Neural crest cell (in vitro differentiated cells): ENCODE measurements around the gene AKT1. TPM values are rescaled to one million over a fixed set of nuclear protein-coding genes. Genes with fewer than 3 reads are reported as not detected.
A peak's percentile ranks its signal among the peaks of the same experiment; 100 is the strongest.
"Not testable (repeated sequence)": the region's sequence is repeated elsewhere in the genome, so short reads cannot be mapped to it uniquely, and the experiment has no call there.

Experiments used
- DNase-seq: peaks from one replicate; pipeline ENCODE4 v3.0.0; 2021; ENCODE audit warnings: low read depth, mixed read lengths, low spot score
- H3K27ac Mint-ChIP-seq: one replicate; pipeline ENCODE4 v1.8.0; 2021; ENCODE audit warnings: mild to moderate bottlenecking, mixed read lengths; ENCODE audit not compliant: unreplicated experiment
- H3K27me3 Mint-ChIP-seq: 2 replicates; pipeline ENCODE4 v1.8.0; 2021; ENCODE audit warnings: low read depth, mild to moderate bottlenecking, mixed read lengths
- H3K36me3 Mint-ChIP-seq: 2 replicates; pipeline ENCODE4 v1.8.0; 2021; ENCODE audit warnings: low read depth, mild to moderate bottlenecking, mixed read lengths
- H3K4me1 Mint-ChIP-seq: 2 replicates; pipeline ENCODE4 v1.8.0; 2021; ENCODE audit warnings: mixed read lengths
- H3K4me3 Mint-ChIP-seq: one replicate; pipeline ENCODE4 v1.8.0; 2021; ENCODE audit warnings: mild to moderate bottlenecking, mixed read lengths
- H3K9me3 Mint-ChIP-seq: 2 replicates; pipeline ENCODE4 v1.8.0; 2021; ENCODE audit warnings: mixed read lengths
- total RNA-seq: library from RNA; stranded (reverse); gene quantifications from 2 replicates; pipeline ENCODE4 v1.2.1, GENCODE V29; 2021
- TF ChIP-seq, protein P1 (sequence below): fragments of 200-600 bp; sonication (generic); conservative IDR thresholded peaks from 2 replicates; pipeline ENCODE4 v1.5.0; 2021; ENCODE audit warnings: antibody characterized with exemption, mild to moderate bottlenecking

AKT1 gene
- total RNA-seq, 1 donor from 2014 or later, result 191 TPM

DNA sequence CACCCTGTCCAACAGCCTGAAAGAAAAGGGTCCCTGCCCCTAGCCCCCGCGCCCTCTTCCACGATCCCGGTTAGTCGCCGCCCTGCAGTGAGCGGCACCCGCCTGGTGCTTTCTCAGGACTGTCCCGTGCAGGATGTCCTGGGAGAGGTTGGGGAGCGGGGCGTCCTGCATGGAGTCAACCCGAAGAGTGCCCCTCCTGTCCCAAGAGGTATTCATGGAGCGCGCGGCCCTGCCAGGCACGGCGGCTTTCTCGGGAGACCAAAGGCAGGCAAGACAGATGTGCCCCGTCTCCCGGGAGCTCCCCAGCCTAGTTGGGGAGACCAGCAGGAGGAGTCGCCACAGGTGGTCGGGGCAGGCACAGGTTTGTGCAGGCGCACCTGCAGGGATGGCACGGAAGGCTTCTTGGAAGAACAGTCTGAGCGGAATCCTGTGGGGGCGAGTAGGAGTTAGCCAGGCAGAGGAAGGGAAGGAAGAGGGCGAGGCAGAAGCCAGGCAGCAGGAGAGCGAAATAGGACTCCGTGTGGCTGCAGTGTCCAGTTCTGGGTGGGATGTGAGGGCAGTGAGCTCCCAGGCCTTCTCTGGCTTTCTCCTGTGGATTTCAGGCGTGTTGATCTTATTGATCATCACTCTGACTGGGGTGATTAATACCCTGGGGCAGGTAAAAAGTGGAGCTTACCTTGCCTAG lies 41.9 kb downstream of the AKT1 start:
- peaks cover 26% of the 10 kb centered on the region for H3K4me1 Mint-ChIP-seq
- H3K4me3 Mint-ChIP-seq, result peak overlapping the region; percentile 97
- H3K27ac Mint-ChIP-seq, result peak overlapping the region; percentile 83
- TF ChIP-seq, protein P1, sequence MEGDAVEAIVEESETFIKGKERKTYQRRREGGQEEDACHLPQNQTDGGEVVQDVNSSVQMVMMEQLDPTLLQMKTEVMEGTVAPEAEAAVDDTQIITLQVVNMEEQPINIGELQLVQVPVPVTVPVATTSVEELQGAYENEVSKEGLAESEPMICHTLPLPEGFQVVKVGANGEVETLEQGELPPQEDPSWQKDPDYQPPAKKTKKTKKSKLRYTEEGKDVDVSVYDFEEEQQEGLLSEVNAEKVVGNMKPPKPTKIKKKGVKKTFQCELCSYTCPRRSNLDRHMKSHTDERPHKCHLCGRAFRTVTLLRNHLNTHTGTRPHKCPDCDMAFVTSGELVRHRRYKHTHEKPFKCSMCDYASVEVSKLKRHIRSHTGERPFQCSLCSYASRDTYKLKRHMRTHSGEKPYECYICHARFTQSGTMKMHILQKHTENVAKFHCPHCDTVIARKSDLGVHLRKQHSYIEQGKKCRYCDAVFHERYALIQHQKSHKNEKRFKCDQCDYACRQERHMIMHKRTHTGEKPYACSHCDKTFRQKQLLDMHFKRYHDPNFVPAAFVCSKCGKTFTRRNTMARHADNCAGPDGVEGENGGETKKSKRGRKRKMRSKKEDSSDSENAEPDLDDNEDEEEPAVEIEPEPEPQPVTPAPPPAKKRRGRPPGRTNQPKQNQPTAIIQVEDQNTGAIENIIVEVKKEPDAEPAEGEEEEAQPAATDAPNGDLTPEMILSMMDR, result no peak
- H3K9me3 Mint-ChIP-seq, result no peaks in the 10 kb centered on the region
- DNase-seq, result no peak
- peaks cover 7% of the 10 kb centered on the region for H3K36me3 Mint-ChIP-seq
- H3K27me3 Mint-ChIP-seq, result peaks cover 4% of the 10 kb centered on the region

DNA sequence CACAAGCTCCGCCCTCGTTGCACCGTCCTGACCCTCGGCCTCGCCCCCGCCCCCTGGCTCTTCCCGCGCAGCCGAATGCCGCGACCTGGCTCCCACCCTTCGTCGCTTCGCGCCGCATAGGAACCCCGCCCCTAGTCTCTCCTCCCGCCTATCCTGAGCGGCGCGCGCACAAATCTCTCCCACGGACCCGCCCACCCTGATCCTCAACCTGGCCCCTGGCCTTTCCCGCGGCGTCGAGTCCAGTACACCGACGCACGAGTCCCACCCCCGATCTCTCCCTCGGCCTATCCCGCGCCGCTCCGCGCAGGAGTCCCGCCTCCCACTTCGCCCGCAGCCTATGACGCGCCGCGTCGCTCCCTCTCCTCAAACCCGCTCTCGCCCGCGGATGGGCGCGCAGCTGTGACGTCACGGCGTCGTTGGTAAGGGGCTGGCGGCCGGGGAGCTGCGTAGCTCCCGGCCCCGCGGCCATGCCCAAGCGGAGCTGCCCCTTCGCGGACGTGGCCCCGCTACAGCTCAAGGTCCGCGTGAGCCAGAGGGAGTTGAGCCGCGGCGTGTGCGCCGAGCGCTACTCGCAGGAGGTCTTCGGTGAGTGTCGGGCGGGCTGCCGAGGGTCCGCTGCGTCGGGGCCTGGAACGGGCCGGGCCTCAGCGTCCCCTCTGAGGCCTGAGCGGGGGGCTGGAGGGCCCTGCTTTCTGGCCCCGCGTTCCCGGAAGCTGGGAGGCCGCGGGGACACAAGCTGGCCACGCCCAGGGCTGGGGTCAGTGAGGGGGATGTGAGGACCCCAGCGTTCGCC lies 42.6 kb downstream of the AKT1 start, which contains the start of gene SIVA1:
Gene SIVA1 (plus strand): TSS at position 413 of the 793 bp plus-strand sequence. CDS start 55 bp downstream, at position 468.
- TF ChIP-seq, protein P1, result no peak
- peak; percentile 99 for DNase-seq
- peaks cover 34% of the 10 kb centered on the region for H3K4me1 Mint-ChIP-seq
- H3K27me3 Mint-ChIP-seq, result peaks cover 4% of the 10 kb centered on the region
- H3K4me3 Mint-ChIP-seq, result peak within 1 kb of the TSS; percentile 97
- H3K36me3 Mint-ChIP-seq, result peaks cover 7% of the 10 kb centered on the region
- H3K9me3 Mint-ChIP-seq, result no peaks in the 10 kb centered on the region
- peak within 1 kb of the TSS; percentile 97 for H3K27ac Mint-ChIP-seq

DNA sequence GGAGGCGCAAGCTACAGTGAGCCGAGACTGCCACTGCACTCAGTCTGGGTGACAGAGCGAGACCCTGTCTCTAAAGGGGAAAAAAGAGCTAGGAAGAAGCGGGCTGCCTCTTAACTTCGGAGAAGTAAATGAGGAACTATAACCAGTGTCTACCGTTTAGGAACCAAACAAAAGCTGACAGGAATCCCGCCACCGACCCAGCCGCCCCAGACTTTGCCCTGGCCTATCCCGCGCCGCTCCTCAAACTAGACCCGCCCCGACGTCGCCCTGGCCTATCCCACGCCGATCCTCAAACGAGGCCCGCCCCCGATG lies 43.2 kb downstream of the AKT1 start:
- peaks cover 4% of the 10 kb centered on the region for H3K27me3 Mint-ChIP-seq
- DNase-seq, result no peak
- peak overlapping the region; percentile 97 for H3K4me3 Mint-ChIP-seq
- H3K36me3 Mint-ChIP-seq, result peaks cover 7% of the 10 kb centered on the region
- H3K9me3 Mint-ChIP-seq, result no peaks in the 10 kb centered on the region
- no peak overlapping the region for H3K27ac Mint-ChIP-seq
- peaks cover 37% of the 10 kb centered on the region for H3K4me1 Mint-ChIP-seq
- TF ChIP-seq, protein P1, result no peak

DNA sequence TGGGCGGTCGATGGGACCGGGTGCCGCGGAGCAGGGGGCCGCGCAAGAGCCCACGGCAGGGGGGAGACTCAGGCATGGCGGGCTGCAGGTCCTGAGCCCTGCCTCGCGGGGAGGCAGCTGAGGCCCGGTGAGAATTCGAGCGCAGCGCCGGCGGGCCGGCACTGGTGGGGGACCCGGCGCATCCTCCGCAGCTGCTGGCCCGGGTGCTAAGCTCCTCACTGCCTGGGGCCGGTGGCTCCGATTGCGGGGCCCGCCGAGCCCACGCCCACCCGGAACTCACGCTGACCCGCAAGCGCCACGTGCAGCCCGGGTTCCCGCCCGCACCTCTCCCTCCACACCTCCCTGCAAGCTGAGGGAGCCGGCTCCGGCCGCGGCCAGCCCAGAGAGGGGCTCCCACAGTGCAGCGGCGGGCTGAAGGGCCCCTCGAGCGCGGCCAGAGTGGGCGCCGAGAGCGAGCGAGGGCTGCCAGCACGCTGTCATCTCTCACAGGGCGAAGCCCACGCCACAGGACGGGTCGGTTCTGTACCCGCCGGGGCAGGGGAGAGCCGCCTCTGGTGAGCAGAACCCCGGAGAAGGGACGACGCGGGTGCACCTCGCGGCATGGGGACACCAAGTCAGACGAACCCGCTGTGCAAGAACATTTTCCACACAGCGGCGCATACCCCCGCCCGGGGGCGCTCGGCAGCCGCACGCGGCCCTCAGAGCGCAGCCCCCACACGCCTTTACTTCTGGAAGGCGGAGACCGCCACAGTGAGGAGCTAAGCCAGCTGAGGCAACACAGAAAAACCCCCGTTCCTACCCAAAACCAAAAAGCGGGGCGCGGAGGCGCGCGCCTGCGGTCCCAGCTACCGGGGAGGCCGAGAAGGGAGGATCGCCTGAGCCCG lies 43.8 kb downstream of the AKT1 start:
- TF ChIP-seq, protein P1, result no peak
- Mint-ChIP-seq H3K4me1 (peaks cover 37% of the 10 kb centered on the region), H3K27me3 (peaks cover 4% of the 10 kb centered on the region), H3K27ac (no peak overlapping the region), H3K36me3 (peaks cover 7% of the 10 kb centered on the region), H3K4me3 (peak overlapping the region; percentile 97), H3K9me3 (no peaks in the 10 kb centered on the region)
- no peak for DNase-seq

DNA sequence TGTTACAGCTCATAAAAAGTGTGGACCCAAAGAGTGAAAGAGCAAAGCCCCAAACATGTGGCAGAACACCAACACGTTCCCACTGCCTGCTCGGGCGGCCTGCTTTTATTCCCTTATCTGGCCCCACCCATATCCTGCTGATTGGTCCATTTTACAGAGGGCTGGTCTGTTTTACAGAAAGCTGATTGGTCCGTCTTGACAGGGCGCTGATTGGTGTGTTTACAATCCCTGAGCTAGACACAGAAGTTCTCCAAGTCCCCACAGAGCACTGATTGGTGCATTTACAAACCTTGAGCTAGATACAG lies 44.8 kb downstream of the AKT1 start:
- not testable (repeated sequence) for H3K9me3 Mint-ChIP-seq, H3K36me3 Mint-ChIP-seq, H3K27me3 Mint-ChIP-seq, H3K27ac Mint-ChIP-seq, DNase-seq
- Mint-ChIP-seq H3K4me1 (peaks cover 37% of the 10 kb centered on the region), H3K4me3 (peak overlapping the region; percentile 49)
